K562 (cell line): Measurements from ENCODE around the gene MYBL2. TPM values are rescaled to one million over a fixed set of nuclear protein-coding genes. Genes with fewer than 3 reads are reported as not detected.

Experiments
- CCAR2 ChIP-seq: fragments of 200-400 bp; formaldehyde crosslinking; IDR thresholded peaks from 2 replicates; pipeline ENCODE4 v1.6.1; 2017; ENCODE audit warnings: mild to moderate bottlenecking, low read depth, low read length
- FUS ChIP-seq: fragments of 200-400 bp; formaldehyde crosslinking; optimal IDR thresholded peaks from 2 replicates; pipeline ENCODE3; 2017; ENCODE audit warnings: low read depth, low read length
- GABPB2 ChIP-seq: fragments of 250-450 bp; sonication (Bioruptor Pico); conservative IDR thresholded peaks from 2 replicates; pipeline ENCODE4 v1.5.1; 2021; ENCODE audit warnings: mild to moderate bottlenecking
- IRF2 ChIP-seq: sonication (generic); formaldehyde crosslinking; IDR thresholded peaks from 2 replicates; pipeline ENCODE4 v1.8.1; 2022; ENCODE audit warnings: mild to moderate bottlenecking, missing genetic modification reagents
- KDM4B ChIP-seq, 2 experiments: fragments of 450-650 bp in 1 of 2; sonication (generic) in 1 of 2; IDR thresholded peaks; 2 replicates each; pipeline ENCODE4 v1.6.1; 2016 to 2017; ENCODE audit warnings: borderline replicate concordance in 2 of 2, antibody characterized with exemption in 1 of 2, low read depth in 1 of 2, mild to moderate bottlenecking in 1 of 2
- KLF6 ChIP-seq: fragments of 250-450 bp; sonication (Bioruptor Pico); IDR thresholded peaks from 2 replicates; pipeline ENCODE4 v1.4.0; 2020; ENCODE audit warnings: mild to moderate bottlenecking, moderate library complexity, borderline replicate concordance
- NKRF ChIP-seq: fragments of 450-650 bp; IDR thresholded peaks from 2 replicates; pipeline ENCODE4 v1.6.1; 2016; ENCODE audit warnings: borderline replicate concordance
- NR2F6 ChIP-seq: fragments of 450-650 bp; formaldehyde crosslinking; IDR thresholded peaks from 2 replicates; pipeline ENCODE4 v1.4.0; 2020; ENCODE audit warnings: mild to moderate bottlenecking
- RBM25 ChIP-seq: fragments of 200-400 bp; formaldehyde crosslinking; IDR thresholded peaks from 2 replicates; pipeline ENCODE4 v1.6.1; 2018; ENCODE audit warnings: low read length, low read depth, moderate library complexity; ENCODE audit not compliant: severe bottlenecking
- SRSF7 ChIP-seq: fragments of 200-400 bp; formaldehyde crosslinking; optimal IDR thresholded peaks from 2 replicates; pipeline ENCODE3; 2017; ENCODE audit warnings: mild to moderate bottlenecking, low read depth, low read length
- STAT5B ChIP-seq: fragments of 250-450 bp; sonication (Bioruptor Pico); IDR thresholded peaks from 2 replicates; pipeline ENCODE4 v1.8.0; 2021; ENCODE audit warnings: mild to moderate bottlenecking, inconsistent platforms
- STAT6 ChIP-seq: sonication (generic); formaldehyde crosslinking; IDR thresholded peaks from 2 replicates; pipeline ENCODE4 v1.8.1; 2023; ENCODE audit warnings: mild to moderate bottlenecking, missing genetic modification reagents
- TCFL5 ChIP-seq: fragments of 250-450 bp; sonication (Bioruptor Pico); conservative IDR thresholded peaks from 2 replicates; pipeline ENCODE4 v1.6.1; 2021; ENCODE audit warnings: mild to moderate bottlenecking, moderate library complexity, matching md5 sums
- THRAP3 ChIP-seq: fragments of 450-650 bp; IDR thresholded peaks from 2 replicates; pipeline ENCODE4 v1.6.1; 2016; ENCODE audit warnings: mild to moderate bottlenecking, inconsistent platforms, borderline replicate concordance
- ZBTB8A ChIP-seq: fragments of 450-650 bp; IDR thresholded peaks from 2 replicates; pipeline ENCODE4 v1.6.1; 2018; ENCODE audit warnings: mild to moderate bottlenecking, moderate library complexity; ENCODE audit not compliant: partially characterized antibody
- ZNF224 ChIP-seq: sonication (generic); formaldehyde crosslinking; IDR thresholded peaks from 2 replicates; pipeline ENCODE4 v1.8.0; 2022; ENCODE audit warnings: mild to moderate bottlenecking, missing genetic modification reagents
- polyA plus RNA-seq, 8 experiments: library from polyadenylated mRNA; depleted of rRNA in 4 of 8; stranded (reverse) in 5 of 8; unstranded in 3 of 8; fragments of >200 nt; fragmentation: Nextera tagmentation in 2 of 8; fragmentation: Illumina TruSeq in 1 of 8; extraction: Ambion mirVana in 2 of 8; extraction: Trizol in 1 of 8; gene quantifications; 2 replicates each; pipeline versions ENCODE4 v1.2.1 to v1.2.3, GENCODE V29; 2011 to 2014; ENCODE audit warnings: inconsistent platforms in 1 of 8, missing spikeins in 1 of 8
- total RNA-seq, 7 experiments: library from RNA; depleted of rRNA in 6 of 7; stranded (reverse); fragments of >200 nt in 6 of 7; fragmentation: Illumina TruSeq in 2 of 7; extraction: Trizol in 2 of 7; gene quantifications; 2 replicates each; pipeline versions ENCODE4 v1.2.1 to v1.2.3, GENCODE V29; 2011 to 2021; ENCODE audit warnings: low replicate concordance in 1 of 7
- TF ChIP-seq, protein P1 (sequence below): fragments of 250-450 bp; sonication (Bioruptor Pico); IDR thresholded peaks from 2 replicates; pipeline ENCODE4 v1.5.0; 2022; ENCODE audit warnings: mild to moderate bottlenecking
- TF ChIP-seq, protein P2 (sequence below): sonication (generic); formaldehyde crosslinking; IDR thresholded peaks from 2 replicates; pipeline ENCODE4 v1.8.1; 2023; ENCODE audit warnings: mild to moderate bottlenecking, missing genetic modification reagents
- TF ChIP-seq, protein P3 (sequence below): fragments of 450-650 bp; IDR thresholded peaks from 2 replicates; pipeline ENCODE4 v1.6.1; 2014; ENCODE audit warnings: low read depth, mild to moderate bottlenecking, moderate library complexity, borderline replicate concordance

Gene MYBL2
- total and polyA plus RNA-seq, 9 of the 15 experiments (the other 6 are each of a cell fraction or from before 2014, with no cell fraction given): 4.4 to 169 (median 52.5) TPM

DNA sequence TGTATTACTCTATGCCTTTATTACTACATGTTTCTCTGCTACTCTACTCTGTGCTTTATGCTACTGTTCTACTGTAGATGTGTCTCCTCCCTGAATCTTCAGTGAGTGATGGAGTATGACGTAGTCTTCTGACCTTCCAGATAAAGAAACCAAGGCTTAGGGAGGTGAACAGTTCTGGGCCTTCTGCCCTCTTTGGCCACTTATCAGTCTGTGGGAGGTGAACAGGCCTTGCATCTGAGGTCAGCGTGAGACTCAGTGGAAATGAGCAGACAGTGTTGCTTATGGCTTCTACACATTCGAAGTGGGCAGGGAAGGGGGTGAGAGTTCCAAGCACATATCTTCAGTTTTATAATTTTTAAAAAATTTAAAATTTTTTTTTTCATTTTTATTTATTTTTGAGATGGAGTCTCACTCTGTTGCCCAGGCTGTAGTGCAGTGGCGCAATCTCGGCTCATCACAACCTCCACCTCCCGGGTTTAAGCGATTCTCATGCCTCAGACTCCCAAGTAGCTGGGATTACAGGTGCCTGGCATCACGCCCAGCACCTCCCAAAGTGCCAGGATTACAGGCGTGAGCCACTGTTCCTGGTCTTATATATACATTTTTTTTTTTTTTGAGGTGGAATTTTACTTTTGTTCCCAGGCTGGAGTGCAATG, 24.2 kb downstream of the MYBL2 start (continued):
- TF ChIP-seq STAT6 (CRISPR knock-in tag): no peak
- TF ChIP-seq NKRF: no peak
- no peak for TF ChIP-seq GABPB2
- no peak for TF ChIP-seq IRF2 (CRISPR knock-in tag)
- no peak for TF ChIP-seq TCFL5 (CRISPR knock-in tag)
- TF ChIP-seq, protein P1, sequence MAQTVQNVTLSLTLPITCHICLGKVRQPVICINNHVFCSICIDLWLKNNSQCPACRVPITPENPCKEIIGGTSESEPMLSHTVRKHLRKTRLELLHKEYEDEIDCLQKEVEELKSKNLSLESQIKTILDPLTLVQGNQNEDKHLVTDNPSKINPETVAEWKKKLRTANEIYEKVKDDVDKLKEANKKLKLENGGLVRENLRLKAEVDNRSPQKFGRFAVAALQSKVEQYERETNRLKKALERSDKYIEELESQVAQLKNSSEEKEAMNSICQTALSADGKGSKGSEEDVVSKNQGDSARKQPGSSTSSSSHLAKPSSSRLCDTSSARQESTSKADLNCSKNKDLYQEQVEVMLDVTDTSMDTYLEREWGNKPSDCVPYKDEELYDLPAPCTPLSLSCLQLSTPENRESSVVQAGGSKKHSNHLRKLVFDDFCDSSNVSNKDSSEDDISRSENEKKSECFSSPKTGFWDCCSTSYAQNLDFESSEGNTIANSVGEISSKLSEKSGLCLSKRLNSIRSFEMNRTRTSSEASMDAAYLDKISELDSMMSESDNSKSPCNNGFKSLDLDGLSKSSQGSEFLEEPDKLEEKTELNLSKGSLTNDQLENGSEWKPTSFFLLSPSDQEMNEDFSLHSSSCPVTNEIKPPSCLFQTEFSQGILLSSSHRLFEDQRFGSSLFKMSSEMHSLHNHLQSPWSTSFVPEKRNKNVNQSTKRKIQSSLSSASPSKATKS: no peak
- no peak for TF ChIP-seq THRAP3
- TF ChIP-seq, protein P2, sequence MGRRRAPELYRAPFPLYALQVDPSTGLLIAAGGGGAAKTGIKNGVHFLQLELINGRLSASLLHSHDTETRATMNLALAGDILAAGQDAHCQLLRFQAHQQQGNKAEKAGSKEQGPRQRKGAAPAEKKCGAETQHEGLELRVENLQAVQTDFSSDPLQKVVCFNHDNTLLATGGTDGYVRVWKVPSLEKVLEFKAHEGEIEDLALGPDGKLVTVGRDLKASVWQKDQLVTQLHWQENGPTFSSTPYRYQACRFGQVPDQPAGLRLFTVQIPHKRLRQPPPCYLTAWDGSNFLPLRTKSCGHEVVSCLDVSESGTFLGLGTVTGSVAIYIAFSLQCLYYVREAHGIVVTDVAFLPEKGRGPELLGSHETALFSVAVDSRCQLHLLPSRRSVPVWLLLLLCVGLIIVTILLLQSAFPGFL (CRISPR knock-in tag): no peak
- no peak for TF ChIP-seq CCAR2
- TF ChIP-seq ZBTB8A: no peak
- no peak for TF ChIP-seq FUS
- TF ChIP-seq SRSF7: no peak
- no peak for TF ChIP-seq KDM4B (IDR thresholded peaks at IDR 0.05; ENCODE audit: borderline replicate concordance in 2 of 2, low read depth in 1 of 2)
- TF ChIP-seq KLF6 (CRISPR knock-in tag): no peak
- no peak for TF ChIP-seq ZNF224
- no peak for TF ChIP-seq NR2F6 (CRISPR knock-in tag)
- no peak for TF ChIP-seq RBM25
- TF ChIP-seq STAT5B (CRISPR knock-in tag): no peak
- TF ChIP-seq, protein P3, sequence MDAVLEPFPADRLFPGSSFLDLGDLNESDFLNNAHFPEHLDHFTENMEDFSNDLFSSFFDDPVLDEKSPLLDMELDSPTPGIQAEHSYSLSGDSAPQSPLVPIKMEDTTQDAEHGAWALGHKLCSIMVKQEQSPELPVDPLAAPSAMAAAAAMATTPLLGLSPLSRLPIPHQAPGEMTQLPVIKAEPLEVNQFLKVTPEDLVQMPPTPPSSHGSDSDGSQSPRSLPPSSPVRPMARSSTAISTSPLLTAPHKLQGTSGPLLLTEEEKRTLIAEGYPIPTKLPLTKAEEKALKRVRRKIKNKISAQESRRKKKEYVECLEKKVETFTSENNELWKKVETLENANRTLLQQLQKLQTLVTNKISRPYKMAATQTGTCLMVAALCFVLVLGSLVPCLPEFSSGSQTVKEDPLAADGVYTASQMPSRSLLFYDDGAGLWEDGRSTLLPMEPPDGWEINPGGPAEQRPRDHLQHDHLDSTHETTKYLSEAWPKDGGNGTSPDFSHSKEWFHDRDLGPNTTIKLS: no peak
